GM18868 (cell line): ENCODE measurements around the gene CTBP2.

Experiments
- ATAC-seq: cut with Tn5 transposase; IDR thresholded peaks from one replicate; pipeline ENCODE4 v1.9.1; 2021; ENCODE audit warnings: mild to moderate bottlenecking, moderate library complexity; ENCODE audit not compliant: unreplicated experiment

Gene CTBP2

GRCh38 chr10:125147971-125148439 is 12.4 kb downstream of the CTBP2 start:
- no peak for ATAC-seq

- no peak for ATAC-seq
Observed at GRCh38 chr10:125146791-125147579, 13.4 kb downstream of the CTBP2 start.

DNA sequence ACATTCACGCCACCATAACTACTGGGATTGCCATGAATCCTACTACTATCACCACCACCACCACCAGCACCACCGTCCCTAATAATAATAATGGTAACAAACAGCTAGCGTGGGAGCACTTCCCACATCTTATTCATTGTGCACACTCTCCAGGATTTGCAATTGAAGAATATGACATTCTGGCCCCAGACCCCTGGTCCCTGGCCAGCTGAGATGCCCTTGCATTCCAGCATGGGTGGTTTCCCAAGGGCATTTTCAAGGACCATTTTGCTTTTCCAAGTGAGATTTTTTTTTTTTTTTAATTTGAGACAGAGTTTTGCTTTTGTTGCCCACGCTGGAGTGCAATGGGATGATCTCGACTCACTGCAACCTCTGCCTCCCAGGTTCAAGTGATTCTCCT is 14.7 kb downstream of the CTBP2 start:
- no peak for ATAC-seq

DNA sequence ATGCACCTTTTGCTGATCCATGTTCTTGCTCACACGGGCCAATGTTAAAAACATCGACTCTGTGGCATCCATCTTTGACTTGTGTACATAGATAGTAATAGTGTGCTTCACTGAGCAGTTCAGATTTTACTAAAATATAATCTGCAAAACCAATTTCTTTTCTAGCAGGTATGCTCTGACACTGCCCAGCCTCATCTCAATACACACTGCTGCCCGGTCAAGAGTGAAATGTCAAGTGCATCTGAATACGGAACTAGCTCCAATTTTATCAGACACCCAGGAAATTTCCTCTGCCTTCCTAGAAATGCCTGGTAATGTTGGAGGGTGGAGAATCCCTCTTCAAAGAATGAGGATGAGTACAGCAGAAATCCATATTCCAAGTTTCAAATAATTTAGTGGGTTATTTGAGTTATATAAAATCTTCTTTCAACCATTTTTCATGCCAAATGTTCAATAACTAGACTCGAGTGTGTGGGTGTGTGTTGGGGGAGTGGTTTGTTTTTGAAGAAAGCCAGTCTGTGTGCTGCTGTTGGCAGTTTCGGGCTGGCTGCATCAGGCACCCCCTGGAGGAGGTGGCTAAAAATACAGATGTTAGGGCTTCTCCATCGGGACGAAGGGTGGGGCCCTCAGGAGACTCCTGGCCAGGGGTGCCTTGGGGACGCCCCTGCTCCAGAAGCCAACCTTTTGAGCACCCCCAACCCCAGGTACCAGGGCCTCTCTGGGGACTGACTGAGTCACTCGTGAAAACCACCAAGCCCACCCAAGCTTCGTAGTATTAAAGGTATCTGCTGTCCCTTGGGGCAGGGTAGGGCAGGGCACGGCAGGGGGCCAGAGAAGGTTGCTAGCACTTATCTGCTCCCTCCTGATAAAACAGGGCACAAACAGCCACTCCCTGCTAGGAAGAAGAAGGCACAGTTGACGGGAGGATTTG is 15.4 kb downstream of the CTBP2 start:
- peak; percentile 56 for ATAC-seq

- ATAC-seq: no peak
Observed at GRCh38 chr10:125144206-125144605, 16.2 kb downstream of the CTBP2 start.

- ATAC-seq: no peak
Observed at GRCh38 chr10:125142946-125143345, 17.4 kb downstream of the CTBP2 start.

DNA sequence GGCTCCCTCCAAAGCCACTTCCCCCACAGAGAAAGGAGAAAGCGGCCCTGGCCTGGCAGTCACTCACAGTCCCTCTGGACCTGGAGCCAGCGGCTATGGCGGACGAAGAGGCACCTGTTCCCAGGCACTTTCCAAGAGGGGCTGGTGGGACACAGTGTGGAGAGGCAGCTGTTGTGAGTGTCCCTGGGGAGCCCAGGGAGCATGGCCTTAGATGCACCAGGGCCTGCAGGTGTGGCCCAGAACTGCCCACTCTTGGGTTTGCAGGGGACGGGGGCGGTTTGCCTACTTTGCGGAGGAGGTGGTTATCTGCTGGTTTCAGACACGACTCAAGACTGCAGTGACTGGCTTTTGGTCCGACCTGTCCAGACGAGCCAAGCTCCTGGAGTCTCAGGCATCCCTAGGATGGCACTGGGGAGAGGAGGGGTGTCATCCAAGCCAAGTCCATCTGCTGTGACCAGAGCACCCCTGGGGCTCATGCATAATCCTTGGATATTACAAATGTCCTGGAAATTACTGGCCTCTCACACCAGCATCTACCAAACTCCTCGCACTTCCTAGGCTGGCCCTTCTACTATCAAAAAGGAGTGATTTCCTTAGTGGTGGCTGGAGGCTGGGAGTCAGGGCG is 18.4 kb downstream of the CTBP2 start:
- no peak for ATAC-seq

- no peak for ATAC-seq
Observed at GRCh38 chr10:125141150-125141859, 19.1 kb downstream of the CTBP2 start.

DNA sequence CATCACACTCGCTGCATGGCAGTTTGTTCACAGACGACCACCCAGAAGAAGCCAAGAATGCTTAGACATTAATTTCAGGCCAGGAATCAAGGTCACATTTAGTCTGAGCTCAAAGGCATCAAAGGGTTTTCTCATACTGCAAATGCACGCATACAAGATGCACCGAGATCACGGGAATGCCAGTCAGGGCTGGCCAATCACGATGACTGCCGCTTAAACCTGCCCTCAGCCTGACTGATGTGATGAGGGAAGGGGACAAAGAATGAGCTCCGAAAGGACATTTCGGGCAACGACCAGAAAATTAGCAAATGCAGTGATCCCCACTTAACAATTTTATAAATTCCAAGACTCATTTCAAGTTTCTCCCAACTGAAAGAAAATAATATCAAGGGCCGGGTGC is 20.2 kb downstream of the CTBP2 start:
- ATAC-seq: no peak

DNA sequence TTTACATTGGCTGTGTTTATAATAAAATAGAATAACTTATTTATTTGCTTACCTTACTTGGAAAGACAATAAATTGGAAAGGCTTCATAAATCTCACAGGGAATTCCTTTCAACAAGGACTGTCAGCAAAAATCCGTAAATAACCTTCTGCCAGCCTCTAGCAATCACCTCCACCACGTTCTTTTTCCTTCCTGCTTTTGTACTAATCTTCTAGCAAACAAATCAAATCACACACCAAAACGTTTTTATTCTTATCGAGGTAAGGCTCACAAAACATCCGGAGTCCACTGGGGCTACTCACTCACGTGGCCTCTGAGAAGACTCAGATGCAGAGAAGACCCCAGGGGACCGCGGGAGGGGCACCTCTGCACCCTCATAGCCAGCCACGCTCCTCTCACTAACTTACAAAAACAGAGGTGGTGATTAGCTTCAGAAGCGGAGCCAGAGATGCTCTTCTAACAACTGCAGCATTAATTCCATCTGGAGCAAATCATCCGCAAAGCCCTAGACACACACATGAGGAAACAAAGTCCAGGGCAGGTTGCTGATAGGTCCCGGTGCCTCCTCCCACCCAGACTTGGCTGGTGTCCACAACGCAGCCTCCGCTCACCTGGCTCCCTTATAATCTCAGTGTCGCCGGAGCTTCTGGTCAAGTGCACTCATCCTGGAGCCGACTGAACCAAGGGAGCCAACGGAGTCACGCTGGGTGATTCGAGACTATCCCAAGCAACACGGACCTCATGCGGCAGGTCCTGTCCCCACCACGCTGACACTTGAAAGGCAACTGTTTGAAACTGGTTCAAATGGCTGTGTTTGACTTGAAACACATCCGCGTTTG is 22.5 kb downstream of the CTBP2 start:
- ATAC-seq: no peak

DNA sequence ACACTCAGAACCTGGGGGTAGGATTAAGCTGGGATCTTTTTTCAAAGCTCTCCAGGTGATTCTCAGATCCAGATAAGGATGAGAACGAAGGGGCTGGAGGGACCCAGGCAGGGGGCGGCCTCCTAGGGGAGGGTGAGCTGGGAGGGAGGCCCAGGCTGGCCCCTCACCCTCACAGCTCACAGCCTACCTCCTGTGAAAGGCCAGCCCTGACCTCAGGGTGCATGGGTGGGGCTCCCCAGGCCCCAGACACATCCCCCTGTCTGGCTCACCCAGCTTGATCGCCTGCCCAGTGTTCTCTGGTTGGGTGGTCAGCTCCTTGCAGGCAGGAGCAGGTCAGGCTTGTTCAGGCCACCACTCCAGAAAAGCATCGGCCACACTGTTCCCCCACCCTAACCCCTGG is 24.3 kb downstream of the CTBP2 start:
- no peak for ATAC-seq

- no peak for ATAC-seq
Observed at GRCh38 chr10:125135771-125136035, 24.7 kb downstream of the CTBP2 start.

- no peak for ATAC-seq
Observed at GRCh38 chr10:125134916-125135770, 25.2 kb downstream of the CTBP2 start.

- no peak for ATAC-seq
Observed at GRCh38 chr10:125134483-125134848, 25.9 kb downstream of the CTBP2 start.

DNA sequence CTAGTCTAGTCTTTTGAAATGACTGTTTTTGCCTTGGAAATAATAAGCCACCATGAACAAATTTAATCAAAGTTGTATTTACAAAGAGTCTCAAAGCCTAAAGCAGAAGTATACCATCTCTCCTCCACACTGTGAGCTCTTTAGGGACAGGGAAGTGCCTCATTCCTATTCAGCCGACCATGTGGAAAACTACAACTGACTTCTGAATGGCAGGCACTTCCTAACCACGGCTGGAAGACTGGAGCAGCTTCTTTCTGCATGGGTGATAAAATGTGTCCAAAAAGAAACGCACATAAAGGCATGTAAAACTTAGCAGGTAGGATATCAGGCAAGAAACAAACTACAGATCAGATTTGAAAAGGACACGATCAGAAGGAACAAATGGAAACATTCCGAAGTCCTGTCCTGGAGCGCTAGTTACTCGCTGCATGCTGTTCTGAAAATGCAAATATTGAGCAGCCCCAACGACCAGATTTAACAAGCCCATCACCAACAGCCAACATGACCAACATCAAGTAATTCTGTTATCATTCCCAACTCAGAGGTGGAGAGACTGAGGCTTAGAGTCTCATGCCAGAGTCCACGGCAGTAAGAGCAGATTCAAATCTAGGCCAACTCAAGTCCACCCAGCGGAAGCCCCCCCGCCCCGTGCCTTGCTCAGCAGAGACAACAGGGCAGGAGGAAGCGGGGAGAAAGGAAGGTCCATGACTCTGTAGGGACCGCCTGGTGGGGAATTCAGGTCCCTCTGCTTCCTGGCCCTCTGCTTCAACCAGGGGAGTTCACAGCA is 26.5 kb downstream of the CTBP2 start:
- ATAC-seq: no peak

GRCh38 chr10:125132344-125132743 is 28.0 kb downstream of the CTBP2 start:
- no peak for ATAC-seq

DNA sequence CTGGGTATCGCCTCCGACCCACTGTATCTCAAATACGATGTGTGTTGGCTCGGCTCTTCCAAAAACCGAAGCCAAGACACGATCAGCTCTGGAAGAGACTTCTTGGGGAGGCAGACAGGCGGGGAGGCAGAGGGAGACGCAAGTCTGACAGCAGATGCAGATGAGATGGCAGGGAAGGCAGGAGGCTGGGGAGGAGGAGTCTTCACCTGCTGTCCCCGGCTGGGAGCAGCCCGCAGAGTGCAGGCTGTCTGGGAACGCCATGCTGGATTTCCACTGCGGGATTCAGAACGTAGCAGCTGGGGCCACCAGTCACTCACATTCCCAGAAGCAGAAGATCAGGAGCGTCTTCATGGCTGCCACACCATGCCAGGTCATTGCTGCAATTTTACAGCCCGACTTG is 29.4 kb downstream of the CTBP2 start:
- no peak for ATAC-seq

- ATAC-seq: no peak
Observed at GRCh38 chr10:125130260-125130659, 30.1 kb downstream of the CTBP2 start.

- no peak for ATAC-seq
Observed at GRCh38 chr10:125129076-125129458, 31.3 kb downstream of the CTBP2 start.
